IPS DF 4.7 (cell line): ENCODE results near the gene DLX3.

Experiments used
- DNase-seq: peaks from one replicate; pipeline ENCODE4 v3.0.0-alpha.2; 2013; ENCODE audit warnings: low spot score; ENCODE audit errors: extremely low read depth

DLX3 gene

DNA sequence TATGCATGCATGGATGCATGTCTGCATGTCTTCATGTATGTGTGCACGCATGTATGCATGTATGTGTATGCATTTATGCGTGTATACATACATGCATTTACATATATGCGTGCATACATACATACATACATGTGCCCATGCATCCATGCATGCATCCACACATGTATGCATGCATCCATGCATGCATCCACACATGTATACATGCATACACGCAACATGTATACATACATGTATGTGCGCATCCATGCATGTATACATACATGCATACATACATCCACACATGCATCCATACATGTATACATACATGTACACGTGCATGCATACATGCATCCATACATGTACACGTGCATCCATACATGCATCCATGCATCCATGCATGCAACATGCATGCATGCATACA, 29.8 kb upstream of the DLX3 start:
- no peak for DNase-seq

DNA sequence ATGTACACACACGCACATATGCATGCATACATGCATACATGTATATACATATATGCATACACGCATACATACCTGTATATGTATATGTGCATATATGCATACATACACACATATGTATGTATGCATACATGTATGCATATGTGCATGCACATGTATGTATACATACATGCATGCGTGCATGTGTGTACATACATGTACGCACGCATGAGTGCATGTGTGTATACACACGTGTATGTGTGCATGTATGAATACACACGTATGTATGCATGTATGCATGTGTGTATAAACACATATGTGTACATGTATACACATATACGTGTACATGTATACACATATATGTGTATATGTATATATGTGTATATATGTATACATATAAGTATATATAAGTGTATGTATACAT, 28.5 kb upstream of the DLX3 start:
- no peak for DNase-seq

DNA sequence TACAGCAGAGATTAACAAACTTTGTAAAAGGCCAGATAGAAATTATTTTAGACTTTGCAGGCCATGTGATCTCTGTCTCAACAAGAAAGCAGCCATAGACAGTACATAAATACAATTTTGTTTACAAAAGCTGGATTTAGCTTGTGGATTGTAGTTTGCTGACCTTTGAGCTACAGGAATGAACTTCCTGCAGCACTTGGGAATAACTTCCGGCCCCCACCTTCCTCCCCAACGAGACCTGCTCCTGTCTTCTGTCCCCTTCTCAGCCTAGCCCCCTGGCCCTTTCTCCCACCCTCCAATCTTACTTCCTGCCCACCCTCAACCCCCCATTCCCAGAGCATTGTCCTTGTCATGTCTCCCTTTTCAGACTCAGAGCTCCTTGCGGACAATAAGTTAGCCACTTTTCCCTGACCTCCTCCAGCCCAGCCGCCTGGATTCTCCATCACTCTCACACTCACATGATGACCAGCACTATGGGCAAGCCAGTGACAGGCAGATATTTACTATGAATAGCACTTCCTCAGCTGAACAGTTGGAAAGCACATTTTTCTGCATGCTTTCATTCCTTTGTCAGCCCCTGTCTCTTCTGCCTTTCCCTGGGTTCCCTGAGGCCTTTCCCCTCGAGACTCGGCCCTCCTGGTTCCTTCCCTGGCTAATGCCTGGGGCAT, 27.6 kb upstream of the DLX3 start:
- no peak for DNase-seq

DNA sequence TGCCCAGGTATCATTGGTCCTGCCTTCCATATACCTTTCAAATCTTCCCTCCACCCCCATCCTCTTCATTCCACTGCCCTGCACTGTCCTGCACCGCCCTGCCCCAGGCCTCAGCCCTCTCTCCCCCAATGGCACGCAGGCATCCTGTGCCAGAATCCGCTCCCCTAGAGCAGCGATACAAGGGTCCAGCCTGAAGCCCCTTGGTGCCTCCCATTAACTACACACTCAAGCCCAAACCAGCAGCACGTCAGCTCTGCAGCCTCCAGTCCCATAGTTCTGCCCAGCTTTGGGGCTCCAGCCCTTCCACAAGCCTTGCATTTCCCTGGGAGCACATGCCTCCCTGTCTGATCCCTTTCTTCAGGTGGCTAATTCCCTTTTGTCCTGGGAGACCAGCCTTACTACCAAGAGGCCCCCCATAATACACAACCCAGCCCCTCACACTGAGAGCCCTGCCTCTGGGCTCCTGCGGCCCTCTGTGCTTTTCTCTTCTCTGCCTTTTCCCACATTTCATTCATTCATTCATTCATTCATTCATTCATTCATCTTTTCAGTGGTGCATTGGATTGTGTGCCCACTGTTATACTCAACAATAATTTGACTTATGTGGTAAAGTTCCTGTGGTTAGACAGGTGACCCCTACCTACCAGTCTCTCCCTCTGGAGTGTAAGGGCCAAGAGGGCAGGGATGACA, 26.8 kb upstream of the DLX3 start:
- no peak for DNase-seq

DNA sequence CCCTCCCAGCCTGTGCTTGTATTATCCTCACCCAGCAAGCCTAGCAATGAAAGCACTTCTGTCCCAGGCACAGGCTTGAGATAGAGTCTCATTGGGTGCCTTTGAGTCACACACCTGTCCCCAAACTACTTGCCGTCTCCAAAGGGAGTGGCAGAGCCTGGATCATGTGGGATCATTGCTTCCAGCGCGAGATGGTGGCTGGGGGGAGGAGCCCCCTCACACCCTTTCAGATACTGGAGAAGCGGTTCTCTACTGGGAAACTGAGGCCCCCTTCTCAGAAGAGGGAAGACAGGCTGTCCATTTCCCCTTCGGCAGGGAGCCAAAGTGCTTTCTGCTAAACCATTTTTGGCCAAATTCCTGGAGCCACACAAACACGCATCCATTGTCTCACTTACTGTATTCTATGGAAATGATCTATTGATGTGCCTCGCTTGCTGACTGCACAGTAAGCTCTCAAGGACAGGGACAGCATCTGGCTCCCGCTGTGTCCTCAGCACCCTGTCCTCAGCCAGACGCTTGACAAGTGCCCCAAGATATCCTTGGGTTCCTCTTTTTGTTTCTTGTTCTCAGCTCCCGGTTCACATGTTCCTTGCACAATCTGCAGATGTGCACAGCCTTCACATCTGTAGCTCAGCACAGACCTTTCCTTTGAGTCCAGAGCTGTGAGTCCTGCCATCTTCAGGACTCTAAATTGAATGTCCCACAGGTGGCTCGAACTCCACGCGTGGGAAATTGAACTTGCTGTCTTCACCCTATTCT, 26.0 kb upstream of the DLX3 start:
- no peak for DNase-seq

GRCh38 chr17:50018909-50019308, 23.9 kb upstream of the DLX3 start:
- no peak for DNase-seq

DNA sequence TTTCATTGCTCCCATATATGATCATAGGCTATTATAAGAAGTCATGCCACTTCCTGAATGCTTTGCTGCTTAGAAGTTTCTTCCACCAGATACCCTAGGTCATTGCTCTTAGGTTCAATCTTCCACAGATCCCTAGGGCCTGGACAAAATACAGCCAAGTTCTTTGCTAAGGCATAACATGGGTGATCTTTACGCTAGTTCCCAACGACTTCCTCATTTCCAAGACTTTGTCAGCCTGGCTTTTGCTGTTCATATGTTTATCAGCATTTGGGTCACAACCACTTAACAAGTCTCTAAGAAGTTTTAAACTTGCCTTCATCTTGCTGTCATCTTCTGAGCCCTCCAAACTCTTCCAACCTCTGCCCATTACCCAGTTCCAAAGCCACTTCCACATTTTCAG, 20.1 kb upstream of the DLX3 start:
- no peak for DNase-seq

- no peak for DNase-seq
These were observed 19.6 kb upstream of the DLX3 start for GRCh38 chr17:50014471-50015088.

- DNase-seq, result no peak
These were observed 18.1 kb upstream of the DLX3 start for GRCh38 chr17:50013079-50013478.

DNA sequence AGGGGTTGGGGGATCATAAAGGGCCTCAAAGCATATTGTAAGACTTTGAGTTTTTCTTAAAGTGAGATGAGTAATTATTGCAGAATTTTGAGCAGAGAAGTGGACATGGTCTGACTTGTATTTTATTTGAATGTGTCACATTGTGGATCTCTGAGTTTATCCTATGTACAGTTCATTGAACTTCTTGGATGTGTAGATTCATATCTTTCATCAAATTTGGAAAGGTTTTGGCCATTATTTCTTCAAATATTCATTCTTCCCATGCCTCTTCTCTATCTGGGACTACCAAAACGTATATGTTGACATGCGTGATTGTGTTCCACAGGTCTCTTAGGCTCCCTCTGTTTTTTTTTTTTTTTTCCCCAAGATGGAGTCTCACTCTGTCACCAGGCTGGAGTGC, 14.3 kb upstream of the DLX3 start:
- DNase-seq, result no peak

DNA sequence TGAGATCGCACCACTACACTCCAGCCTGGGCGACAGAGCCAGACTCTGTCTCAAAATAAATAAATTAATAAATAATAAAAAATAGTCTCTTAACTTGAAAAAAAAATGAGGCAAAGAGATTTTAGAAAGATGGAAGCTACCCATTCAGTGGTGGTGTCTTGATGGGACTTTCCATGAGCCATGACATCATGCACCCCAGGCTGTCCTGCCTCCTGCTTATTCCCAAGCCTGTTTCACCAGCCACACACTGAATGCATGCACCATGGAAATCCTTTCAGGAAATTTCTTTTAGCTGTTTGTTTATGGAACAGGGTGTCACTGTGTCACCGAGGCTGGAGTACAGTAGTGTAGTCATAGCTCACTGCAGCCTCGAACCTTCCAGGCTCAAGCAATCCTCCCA, 8.9 kb upstream of the DLX3 start:
- DNase-seq, result no peak

DNA sequence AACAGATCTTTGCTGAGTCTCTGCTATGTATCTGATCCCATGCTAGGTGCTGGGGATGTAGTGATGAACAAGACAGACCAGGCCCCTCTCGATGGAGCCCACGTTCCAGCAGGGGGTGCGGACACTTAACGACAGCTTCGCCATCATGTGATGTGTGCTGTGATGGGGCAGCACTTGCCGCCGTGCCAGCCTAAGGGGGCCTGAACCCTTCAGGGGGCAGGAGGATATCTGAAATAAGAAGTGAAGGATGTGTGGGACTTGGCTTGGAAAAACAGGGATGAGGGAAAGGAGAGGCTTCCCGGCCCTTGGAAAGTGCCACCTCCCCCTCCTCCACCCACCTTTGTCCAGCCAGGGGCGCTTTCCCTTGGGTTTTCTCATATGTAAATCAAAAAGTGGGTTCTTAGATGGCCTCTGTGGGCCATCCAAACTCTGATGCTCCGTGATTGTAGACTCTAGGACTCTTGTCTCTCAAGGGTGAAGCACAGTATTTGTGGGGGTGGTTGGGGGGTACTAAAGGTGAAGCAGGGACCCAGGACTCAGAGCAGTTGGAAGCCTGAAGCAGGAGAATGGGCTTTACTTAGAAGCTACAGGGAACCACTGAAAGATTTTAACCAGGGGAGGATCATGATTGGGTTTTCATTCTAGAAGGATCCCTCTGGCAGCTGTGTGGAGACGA, 4.0 kb upstream of the DLX3 start:
- DNase-seq, result no peak

GRCh38 chr17:49997773-49998703, 3.0 kb upstream of the DLX3 start:
- no peak for DNase-seq

DNA sequence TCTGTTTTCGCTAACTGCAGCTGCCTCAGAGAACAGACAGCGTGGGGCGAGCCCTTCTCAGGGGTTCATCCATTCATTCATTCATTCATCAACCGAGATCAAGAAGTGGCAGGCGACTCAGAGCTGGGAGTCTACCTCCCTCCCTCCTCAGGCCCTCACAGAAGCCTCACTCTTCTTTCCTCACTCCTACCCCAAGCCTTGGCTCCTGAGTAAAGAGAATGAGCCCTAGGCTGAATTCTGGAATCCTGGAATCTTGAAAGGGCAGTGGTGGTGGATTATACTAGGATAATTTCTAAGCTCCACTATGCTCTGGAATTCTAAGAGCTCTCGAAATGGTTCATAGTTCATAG, 2.3 kb upstream of the DLX3 start:
- no peak for DNase-seq

DNA sequence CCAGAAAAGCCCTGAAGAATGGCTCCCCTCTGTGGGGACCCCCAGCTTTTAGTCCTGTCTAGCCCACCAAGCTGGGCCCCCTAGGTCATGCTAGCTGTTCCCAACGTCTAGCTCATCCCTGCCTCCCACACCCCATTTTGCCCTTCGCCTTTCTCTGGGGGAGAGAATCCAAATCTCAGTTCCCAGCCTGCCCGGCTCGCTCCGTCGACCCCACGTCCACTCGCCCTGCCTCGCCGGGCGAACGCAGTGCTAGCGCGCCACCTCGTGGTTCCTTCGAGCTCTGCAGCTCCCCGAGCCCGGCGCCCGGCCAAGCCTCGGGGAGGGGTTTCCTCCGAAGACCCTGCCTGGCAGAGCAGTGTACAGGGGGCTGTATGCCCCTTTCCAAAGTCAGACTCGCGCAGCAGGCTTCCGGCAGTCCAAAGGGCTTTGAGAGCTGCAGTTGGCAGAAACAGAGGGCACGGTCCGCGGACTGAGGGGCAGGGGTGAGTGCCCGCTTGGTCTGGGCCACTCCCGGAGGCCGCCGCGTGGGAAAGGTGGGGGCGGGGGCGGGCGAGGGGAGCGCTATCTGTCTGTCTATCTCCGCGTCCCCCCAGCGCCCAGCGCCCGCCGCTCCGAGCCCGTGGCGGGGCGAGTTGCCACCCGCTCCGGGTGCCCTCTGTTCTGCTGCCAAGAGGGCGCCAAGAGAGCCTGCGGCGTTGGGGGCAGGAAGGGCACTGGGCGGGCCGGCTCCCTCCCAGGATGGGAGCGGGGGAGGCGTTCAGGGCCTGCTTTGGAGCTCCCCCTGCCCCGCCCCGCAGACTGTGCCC, 1.7 kb upstream of the DLX3 start:
- DNase-seq, result no peak

DNA sequence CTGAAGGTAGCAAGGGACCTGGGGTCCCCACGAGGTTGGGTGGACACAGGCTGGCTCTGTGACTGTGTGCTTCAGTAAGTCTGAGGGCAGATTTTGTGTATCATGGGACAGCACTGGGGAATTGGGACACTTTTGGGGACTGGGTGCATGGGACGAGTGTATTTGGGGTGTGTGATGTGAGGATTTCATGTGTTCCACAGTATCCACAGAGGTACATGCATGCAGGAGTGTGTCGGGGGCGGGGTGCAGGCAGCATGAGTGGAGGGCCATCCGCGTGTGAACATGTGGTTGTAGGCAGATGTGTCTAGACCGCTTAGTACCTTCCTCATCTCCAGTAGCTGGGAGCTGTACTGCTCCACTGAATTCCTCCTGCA, 1.1 kb upstream of the DLX3 start:
- DNase-seq, result no peak

- no peak for DNase-seq
These were observed 654 bp downstream of the DLX3 start for GRCh38 chr17:49994085-49995054.

- DNase-seq, result no peak
These were observed 1.5 kb downstream of the DLX3 start for GRCh38 chr17:49993423-49994060.
